Hematopoietic multipotent progenitor cell treated with erythropoietin and hydrocortisone succinate and interleukin-3 and kit ligand, for 17 days (in vitro differentiated cells): ENCODE data around the gene CASTOR2.
"Not testable (repeated sequence)": the region's sequence is repeated elsewhere in the genome, so short reads cannot be mapped to it uniquely, and the experiment has no call there.

ENCODE experiments used
- DNase-seq: peaks from one replicate; pipeline ENCODE4 v3.0.0-alpha.2; 2015; ENCODE audit warnings: low spot score

CASTOR2 gene

GRCh38 chr7:74994869-74995543 lies 30.5 kb downstream of the CASTOR2 start:
- DNase-seq, result not testable (repeated sequence)

- DNase-seq, result not testable (repeated sequence)
These were observed 31.9 kb downstream of the CASTOR2 start for GRCh38 chr7:74996361-74996760.

GRCh38 chr7:74997811-74998210 lies 33.3 kb downstream of the CASTOR2 start:
- DNase-seq, result not testable (repeated sequence)

- DNase-seq, result not testable (repeated sequence)
These were observed 36.9 kb downstream of the CASTOR2 start for GRCh38 chr7:75001356-75001755.

- DNase-seq, result no peak
These were observed 45.5 kb downstream of the CASTOR2 start for GRCh38 chr7:75010036-75010435.

- DNase-seq, result no peak
These were observed 53.3 kb downstream of the CASTOR2 start for GRCh38 chr7:75017832-75018231.

GRCh38 chr7:75018570-75019364 lies 54.3 kb downstream of the CASTOR2 start:
- no peak for DNase-seq

- DNase-seq, result no peak
These were observed 55.3 kb downstream of the CASTOR2 start for GRCh38 chr7:75019800-75020199.

- DNase-seq, result no peak
These were observed 60.4 kb downstream of the CASTOR2 start for GRCh38 chr7:75024922-75025321.

- DNase-seq, result no peak
These were observed 63.8 kb downstream of the CASTOR2 start for GRCh38 chr7:75028299-75028698.

GRCh38 chr7:75033064-75033463 lies 68.6 kb downstream of the CASTOR2 start:
- no peak for DNase-seq

GRCh38 chr7:75033826-75034225 lies 69.3 kb downstream of the CASTOR2 start:
- no peak for DNase-seq

- no peak for DNase-seq
These were observed 74.0 kb downstream of the CASTOR2 start for GRCh38 chr7:75038508-75038907.

- no peak for DNase-seq
These were observed 74.7 kb downstream of the CASTOR2 start for GRCh38 chr7:75039166-75039565.

- no peak for DNase-seq
These were observed 75.2 kb downstream of the CASTOR2 start for GRCh38 chr7:75039709-75040108.

- DNase-seq, result no peak
These were observed 76.0 kb downstream of the CASTOR2 start for GRCh38 chr7:75040512-75040911.

- DNase-seq, result no peak
These were observed 77.8 kb downstream of the CASTOR2 start for GRCh38 chr7:75042286-75042685.

GRCh38 chr7:75042831-75043703 lies 78.6 kb downstream of the CASTOR2 start:
- DNase-seq, result no peak

GRCh38 chr7:75045881-75046280 lies 81.4 kb downstream of the CASTOR2 start:
- no peak for DNase-seq

GRCh38 chr7:75048435-75049379 lies 84.2 kb downstream of the CASTOR2 start:
- DNase-seq, result no peak

- no peak for DNase-seq
These were observed 85.3 kb downstream of the CASTOR2 start for GRCh38 chr7:75049817-75050216.
